HepG2 (cell line): ENCODE results near the gene HRC. TPM values are rescaled to one million over a fixed set of nuclear protein-coding genes. Genes with fewer than 3 reads are reported as not detected.

Source experiments
- ATAC-seq: fragments of 200-7000 bp; cut with Tn5 transposase; 3 replicates; pipeline ENCODE4 v1.9.1; 2020; ENCODE audit warnings: mild to moderate bottlenecking, moderate library complexity
- BruUV-seq: library from RNA; stranded (reverse); fragments of 400-500 nt; replicated peaks from 2 replicates; lab custom pipeline; 2021; lab: Mats Ljungman, UMichigan
- CTCF ChIA-PET: fragments of 300-600 bp; formaldehyde crosslinking; extraction: SDS; loops from one replicate; lab custom pipeline; 2021; ENCODE audit warnings: low total read pairs, inconsistent platforms, low intra/inter-chr PET ratio; lab: Yijun Ruan, JAX
- POLR2A ChIA-PET: fragments of 350-600 bp; sonication (Branson Sonifier 250); formaldehyde crosslinking; loops from one replicate; lab custom pipeline; 2020; ENCODE audit warnings: antibody characterized with exemption, inconsistent platforms; lab: Yijun Ruan, JAX
- DNase-seq: peaks from one replicate; pipeline ENCODE4 v3.0.0-alpha.2; 2015; ENCODE audit warnings: low spot score
- FAIRE-seq: peaks from 3 replicates; lab custom pipeline; 2011; peaks lifted over from hg19 to GRCh38; lab: Jason Lieb, UNC
- H2AFZ ChIP-seq: one replicate; pipeline ENCODE4 v1.6.1; 2011; ENCODE audit warnings: low read length, inconsistent platforms
- H3K27ac ChIP-seq: fragments of 300-600 bp; 3 replicates; pipeline ENCODE4 v1.8.0; 2011; ENCODE audit warnings: mixed run types, mild to moderate bottlenecking, mixed read lengths, low read length, inconsistent platforms; ENCODE audit not compliant: insufficient read depth; ENCODE audit errors: extremely low read length
- H3K27me3 ChIP-seq, 2 experiments: fragments of 200-600 bp in 1 of 2; 2 replicates in 1 of 2; 3 replicates in 1 of 2; pipeline versions ENCODE4 v1.6.0 to v1.8.0; 2011; ENCODE audit warnings: low read length in 2 of 2, mild to moderate bottlenecking in 2 of 2, moderate library complexity in 2 of 2, inconsistent platforms in 1 of 2; ENCODE audit not compliant: insufficient read depth in 2 of 2, control insufficient read depth in 1 of 2
- H3K36me3 ChIP-seq, 2 experiments: fragments of 200-600 bp in 1 of 2; replicated peaks in 1 of 2; 2 replicates in 1 of 2; 3 replicates in 1 of 2; pipeline versions ENCODE4 v1.5.1 to v1.8.0; 2011; ENCODE audit warnings: low read length in 2 of 2, inconsistent platforms in 1 of 2; ENCODE audit not compliant: insufficient read depth in 2 of 2, control insufficient read depth in 1 of 2
- H3K4me1 ChIP-seq: 2 replicates; pipeline ENCODE4 v1.5.1; 2012; ENCODE audit warnings: low read length, inconsistent platforms; ENCODE audit not compliant: insufficient read depth
- H3K4me2 ChIP-seq: 2 replicates; pipeline ENCODE4 v1.6.0; 2011; ENCODE audit warnings: low read depth, low read length, inconsistent platforms
- H3K4me3 ChIP-seq, 3 experiments: fragments of 200-600 bp in 1 of 3; sonication (generic), shearing (Covaris generic) in 1 of 3; replicated peaks in 1 of 3; 2 replicates each; pipeline ENCODE4 v1.5.1; 2011 to 2016; ENCODE audit warnings: low read length in 3 of 3, inconsistent platforms in 2 of 3, low read depth in 2 of 3, mild to moderate bottlenecking in 2 of 3, control low read depth in 1 of 3, mixed read lengths in 1 of 3; ENCODE audit not compliant: insufficient read depth in 1 of 3
- H3K79me2 ChIP-seq: one replicate; pipeline ENCODE4 v1.6.1; 2011; ENCODE audit warnings: low read length, inconsistent platforms; ENCODE audit not compliant: insufficient read depth
- H3K9ac ChIP-seq: 2 replicates; pipeline ENCODE4 v1.6.0; 2011; ENCODE audit warnings: mild to moderate bottlenecking, low read depth, low read length, inconsistent platforms; ENCODE audit not compliant: insufficient read depth
- H3K9me3 ChIP-seq: 2 replicates; pipeline ENCODE4 v1.5.1; 2012; ENCODE audit warnings: mild to moderate bottlenecking, low read length
- H4K20me1 ChIP-seq: 2 replicates; pipeline ENCODE4 v1.6.0; 2011; ENCODE audit warnings: inconsistent platforms, mild to moderate bottlenecking, low read length, moderate library complexity; ENCODE audit not compliant: insufficient read depth
- NCOR1 ChIP-seq: fragments of 200-600 bp; sonication (generic); IDR thresholded peaks from 2 replicates; pipeline ENCODE4 v1.7.0; 2017; ENCODE audit warnings: antibody characterized with exemption, low read length, borderline replicate concordance
- ZEB1 ChIP-seq: IDR thresholded peaks from 2 replicates; pipeline ENCODE4 v1.6.1; 2012; ENCODE audit warnings: mild to moderate bottlenecking, low read depth, inconsistent platforms; ENCODE audit not compliant: insufficient replicate concordance
- ZNF292 ChIP-seq: sonication (generic); formaldehyde crosslinking; IDR thresholded peaks from 2 replicates; pipeline ENCODE4 v1.8.1; 2022; ENCODE audit warnings: mild to moderate bottlenecking, low read depth, missing genetic modification reagents, borderline replicate concordance
- ZNF331 ChIP-seq: sonication (generic); formaldehyde crosslinking; IDR thresholded peaks from 2 replicates; pipeline ENCODE4 v1.4.0; 2020; ENCODE audit warnings: missing genetic modification reagents
- ZNF562 ChIP-seq: sonication (generic); formaldehyde crosslinking; IDR thresholded peaks from 2 replicates; pipeline ENCODE4 v1.8.0; 2022; ENCODE audit warnings: missing genetic modification reagents, borderline replicate concordance
- ZSCAN25 ChIP-seq: sonication (generic); formaldehyde crosslinking; IDR thresholded peaks from 2 replicates; pipeline ENCODE4 v1.8.0; 2022; ENCODE audit warnings: mild to moderate bottlenecking, missing genetic modification reagents
- WGBS: methylation state at CpG from one replicate; pipeline ENCODE4 v1.1.6; 2017; ENCODE audit warnings: low lambda C conversion rate; 5-methylcytosine and 5-hydroxymethylcytosine counted together
- in situ Hi-C: cut with HindIII; loops from 2 replicates; pipeline ENCODE4 v1.10.0; 2017; ENCODE audit warnings: low pct_unique_long_range_greater_than_20kb; ENCODE audit not compliant: extremely low pct_ligation_motif_present
- intact Hi-C: fragments of 100-400 bp; cut with micrococcal nuclease; formaldehyde crosslinking; loops from one replicate; pipeline ENCODE4 v1.10.0; 2022; ENCODE audit not compliant: unreplicated experiment
- polyA plus RNA-seq, 8 experiments: library from polyadenylated mRNA; depleted of rRNA in 3 of 8; stranded (reverse) in 7 of 8; unstranded in 1 of 8; fragments of >200 nt; fragmentation: Illumina TruSeq in 4 of 8; extraction: Trizol in 4 of 8; gene quantifications; 2 replicates each; pipeline versions ENCODE4 v1.2.1 to v1.2.3, GENCODE V29; 2011 to 2016; ENCODE audit warnings: low read depth in 4 of 8, missing spikeins in 1 of 8, mixed read lengths in 1 of 8; ENCODE audit not compliant: insufficient read depth in 1 of 8
- total RNA-seq, 5 experiments: library from RNA; depleted of rRNA; stranded (reverse); fragments of >200 nt; fragmentation: Illumina TruSeq; extraction: Trizol; gene quantifications; 2 replicates each; pipeline ENCODE4 v1.2.3, GENCODE V29; 2016; ENCODE audit warnings: low read depth in 1 of 5
- TF ChIP-seq, protein P1 (sequence below): sonication (generic); formaldehyde crosslinking; IDR thresholded peaks from 2 replicates; pipeline ENCODE4 v1.4.0; 2020; ENCODE audit warnings: missing genetic modification reagents
- TF ChIP-seq, protein P2 (sequence below): sonication (generic); formaldehyde crosslinking; IDR thresholded peaks from 2 replicates; pipeline ENCODE4 v1.4.0; 2020; ENCODE audit warnings: missing genetic modification reagents
- TF ChIP-seq, protein P3 (sequence below): sonication (generic); formaldehyde crosslinking; IDR thresholded peaks from 2 replicates; pipeline ENCODE4 v1.8.1; 2022; ENCODE audit warnings: low read depth, mild to moderate bottlenecking, missing genetic modification reagents

HRC gene
- total and polyA plus RNA-seq, 2 of the 13 experiments (the other 11 are each of a cell fraction or from before 2014, with no cell fraction given): 3.6 to 15.4 TPM

DNA sequence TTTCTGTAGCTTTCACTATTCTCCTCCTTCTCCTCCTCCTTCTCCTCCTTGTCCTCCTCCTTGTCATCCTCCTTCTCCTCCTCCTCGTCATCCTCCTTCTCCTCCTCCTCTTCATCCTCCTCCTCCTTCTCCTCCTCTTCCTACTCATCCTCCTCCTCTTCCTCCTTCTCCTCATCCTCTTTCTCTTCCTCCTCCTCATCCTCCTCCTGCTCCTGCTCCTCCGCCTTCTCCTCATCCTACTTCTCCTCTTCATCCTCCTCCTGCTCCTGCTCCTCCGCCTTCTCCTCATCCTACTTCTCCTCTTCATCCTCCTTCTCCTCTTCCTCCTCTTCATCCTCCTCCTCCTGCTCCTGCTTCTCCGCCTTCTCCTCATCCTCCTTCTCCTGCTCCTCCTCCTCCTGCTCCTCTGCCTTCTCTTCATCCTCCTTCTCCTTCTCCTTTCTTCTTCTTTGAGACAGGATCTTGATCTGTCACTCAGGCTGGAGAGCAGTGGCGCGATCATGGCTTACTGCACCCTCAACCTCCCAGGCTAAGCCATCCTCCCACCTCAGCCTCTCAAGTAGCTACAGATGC, 38.7 kb upstream of the HRC start (continued):
- TF ChIP-seq NCOR1: no peak

DNA sequence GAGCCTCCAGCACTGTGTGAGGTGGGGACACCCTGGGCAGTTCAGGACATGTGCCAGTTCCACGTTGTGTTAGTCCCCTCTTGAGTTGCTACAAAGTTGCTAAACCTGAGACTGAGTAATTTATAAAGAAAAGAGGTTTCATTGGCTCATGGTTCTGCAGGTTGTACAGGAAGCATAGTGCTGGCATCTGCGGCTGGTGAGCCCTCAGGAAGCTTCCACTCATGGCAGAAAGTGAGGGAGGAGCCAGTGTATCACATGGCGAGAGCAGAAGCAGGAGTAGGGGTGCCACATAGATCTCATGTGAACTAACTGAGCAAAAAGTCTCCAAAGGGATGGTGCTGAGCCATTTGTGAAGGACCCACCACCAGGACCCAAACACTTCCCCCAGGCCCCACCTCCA, 35.6 kb upstream of the HRC start:
- Histone ChIP-seq H3K27me3 (no peaks in the 10 kb centered on the region), H3K9me3 (no peaks in the 10 kb centered on the region), H3K9ac (no peak overlapping the region), H3K4me3 (no peak overlapping the region), H3K4me1 (peaks cover 14% of the 10 kb centered on the region), H2AFZ (no peak overlapping the region), H3K36me3 (no peaks in the 10 kb centered on the region), H3K4me2 (no peak overlapping the region), H3K27ac (no peak overlapping the region), H4K20me1 (no peaks in the 10 kb centered on the region), H3K79me2 (no peaks in the 10 kb centered on the region)
- ChIA-PET CTCF (no interaction called here), POLR2A (no interaction called here)
- no peak for ATAC-seq
- in situ Hi-C loops: loop anchor here (10.0 kb wide), 1 partner anchor 96 kb away; no protein-coding TSS in a partner anchor
- FAIRE-seq: no peak
- intact Hi-C loops: no loop called here
- no peak for DNase-seq
- no TSS peak for BruUV-seq
- TF ChIP-seq ZNF292 (CRISPR knock-in tag) (no peak), ZSCAN25 (CRISPR knock-in tag) (no peak), ZNF562 (CRISPR knock-in tag) (no peak), ZEB1 (no peak), ZNF331 (CRISPR knock-in tag) (no peak)
- TF ChIP-seq, protein P1, sequence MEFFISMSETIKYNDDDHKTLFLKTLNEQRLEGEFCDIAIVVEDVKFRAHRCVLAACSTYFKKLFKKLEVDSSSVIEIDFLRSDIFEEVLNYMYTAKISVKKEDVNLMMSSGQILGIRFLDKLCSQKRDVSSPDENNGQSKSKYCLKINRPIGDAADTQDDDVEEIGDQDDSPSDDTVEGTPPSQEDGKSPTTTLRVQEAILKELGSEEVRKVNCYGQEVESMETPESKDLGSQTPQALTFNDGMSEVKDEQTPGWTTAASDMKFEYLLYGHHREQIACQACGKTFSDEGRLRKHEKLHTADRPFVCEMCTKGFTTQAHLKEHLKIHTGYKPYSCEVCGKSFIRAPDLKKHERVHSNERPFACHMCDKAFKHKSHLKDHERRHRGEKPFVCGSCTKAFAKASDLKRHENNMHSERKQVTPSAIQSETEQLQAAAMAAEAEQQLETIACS (CRISPR knock-in tag): no peak
- TF ChIP-seq, protein P2, sequence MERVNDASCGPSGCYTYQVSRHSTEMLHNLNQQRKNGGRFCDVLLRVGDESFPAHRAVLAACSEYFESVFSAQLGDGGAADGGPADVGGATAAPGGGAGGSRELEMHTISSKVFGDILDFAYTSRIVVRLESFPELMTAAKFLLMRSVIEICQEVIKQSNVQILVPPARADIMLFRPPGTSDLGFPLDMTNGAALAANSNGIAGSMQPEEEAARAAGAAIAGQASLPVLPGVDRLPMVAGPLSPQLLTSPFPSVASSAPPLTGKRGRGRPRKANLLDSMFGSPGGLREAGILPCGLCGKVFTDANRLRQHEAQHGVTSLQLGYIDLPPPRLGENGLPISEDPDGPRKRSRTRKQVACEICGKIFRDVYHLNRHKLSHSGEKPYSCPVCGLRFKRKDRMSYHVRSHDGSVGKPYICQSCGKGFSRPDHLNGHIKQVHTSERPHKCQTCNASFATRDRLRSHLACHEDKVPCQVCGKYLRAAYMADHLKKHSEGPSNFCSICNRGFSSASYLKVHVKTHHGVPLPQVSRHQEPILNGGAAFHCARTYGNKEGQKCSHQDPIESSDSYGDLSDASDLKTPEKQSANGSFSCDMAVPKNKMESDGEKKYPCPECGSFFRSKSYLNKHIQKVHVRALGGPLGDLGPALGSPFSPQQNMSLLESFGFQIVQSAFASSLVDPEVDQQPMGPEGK (CRISPR knock-in tag): no peak
- TF ChIP-seq, protein P3, sequence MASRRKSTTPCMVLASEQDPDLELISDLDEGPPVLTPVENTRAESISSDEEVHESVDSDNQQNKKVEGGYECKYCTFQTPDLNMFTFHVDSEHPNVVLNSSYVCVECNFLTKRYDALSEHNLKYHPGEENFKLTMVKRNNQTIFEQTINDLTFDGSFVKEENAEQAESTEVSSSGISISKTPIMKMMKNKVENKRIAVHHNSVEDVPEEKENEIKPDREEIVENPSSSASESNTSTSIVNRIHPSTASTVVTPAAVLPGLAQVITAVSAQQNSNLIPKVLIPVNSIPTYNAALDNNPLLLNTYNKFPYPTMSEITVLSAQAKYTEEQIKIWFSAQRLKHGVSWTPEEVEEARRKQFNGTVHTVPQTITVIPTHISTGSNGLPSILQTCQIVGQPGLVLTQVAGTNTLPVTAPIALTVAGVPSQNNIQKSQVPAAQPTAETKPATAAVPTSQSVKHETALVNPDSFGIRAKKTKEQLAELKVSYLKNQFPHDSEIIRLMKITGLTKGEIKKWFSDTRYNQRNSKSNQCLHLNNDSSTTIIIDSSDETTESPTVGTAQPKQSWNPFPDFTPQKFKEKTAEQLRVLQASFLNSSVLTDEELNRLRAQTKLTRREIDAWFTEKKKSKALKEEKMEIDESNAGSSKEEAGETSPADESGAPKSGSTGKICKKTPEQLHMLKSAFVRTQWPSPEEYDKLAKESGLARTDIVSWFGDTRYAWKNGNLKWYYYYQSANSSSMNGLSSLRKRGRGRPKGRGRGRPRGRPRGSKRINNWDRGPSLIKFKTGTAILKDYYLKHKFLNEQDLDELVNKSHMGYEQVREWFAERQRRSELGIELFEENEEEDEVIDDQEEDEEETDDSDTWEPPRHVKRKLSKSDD (CRISPR knock-in tag): no peak
- 92% methylated on average over 3 of the region's 3 CpGs for WGBS
